ENCODE measurements around the gene RRP9.
A peak's percentile ranks its signal among the peaks of the same experiment; 100 is the strongest.
"Not testable (repeated sequence)": the region's sequence is repeated elsewhere in the genome, so short reads cannot be mapped to it uniquely, and the experiment has no call there.

Gene RRP9

GRCh38 chr3:51941798-51942602, at the start of gene RRP9, which contains the start of gene PARP3:
TSS of gene RRP9 (minus strand) at chr3:51941904. CDS start at chr3:51941867, 37 bp downstream.
TSS of gene PARP3 (plus strand) at chr3:51942363. CDS start at chr3:51943356, 993 bp downstream.
- peak; percentile 100 for DNase-seq

GRCh38 chr3:51990501-51990971, 48.8 kb upstream of the RRP9 start:
- DNase-seq, result not testable (repeated sequence)

- DNase-seq, result no peak
These were observed 46.8 kb upstream of the RRP9 start for GRCh38 chr3:51988286-51989146.

- no peak for DNase-seq
These were observed 45.9 kb upstream of the RRP9 start for GRCh38 chr3:51987568-51987967.

- DNase-seq, result no peak
These were observed 44.6 kb upstream of the RRP9 start for GRCh38 chr3:51986010-51986947.

GRCh38 chr3:51985063-51985462, 43.4 kb upstream of the RRP9 start:
- no peak for DNase-seq

- DNase-seq, result no peak
These were observed 42.6 kb upstream of the RRP9 start for GRCh38 chr3:51984269-51984647.

GRCh38 chr3:51983578-51984268, 42.0 kb upstream of the RRP9 start:
- no peak for DNase-seq

- peak; percentile 80 for DNase-seq
These were observed 41.3 kb upstream of the RRP9 start, which contains the start of gene ACY1 for GRCh38 chr3:51982838-51983577. TSS of gene ACY1 (plus strand) at chr3:51983535. CDS start at chr3:51984065, 530 bp downstream.

GRCh38 chr3:51982352-51982837, 40.7 kb upstream of the RRP9 start:
- DNase-seq, result no peak

GRCh38 chr3:51980253-51980652, 38.5 kb upstream of the RRP9 start:
- DNase-seq, result no peak

- no peak for DNase-seq
These were observed 36.4 kb upstream of the RRP9 start for GRCh38 chr3:51978143-51978502.

GRCh38 chr3:51977446-51978142, 35.9 kb upstream of the RRP9 start:
- DNase-seq, result no peak

- peak; percentile 29 for DNase-seq
These were observed 34.3 kb upstream of the RRP9 start for GRCh38 chr3:51975852-51976549.

GRCh38 chr3:51974963-51975851, 33.5 kb upstream of the RRP9 start, which contains the start of gene ABHD14A:
TSS of gene ABHD14A (plus strand) at chr3:51975064. CDS start at chr3:51975136, 72 bp downstream.
- DNase-seq, result peak; percentile 74

- DNase-seq, result peak; percentile 29
These were observed 32.7 kb upstream of the RRP9 start for GRCh38 chr3:51974277-51974962.

GRCh38 chr3:51971350-51971749, 29.6 kb upstream of the RRP9 start:
- no peak for DNase-seq

All from activated naive CD4-positive, alpha-beta T cell treated with anti-CD3 and anti-CD28 coated beads, Interleukin-2, amount 50 U/mL, for 16 hours (primary cell).